SU-DHL-6 (cell line): ENCODE data around the gene PTCD2.

Experiments used
- H2AFZ ChIP-seq: fragments of 200-600 bp; sonication (generic); 2 replicates; pipeline ENCODE4 v1.6.1; 2014; ENCODE audit warnings: low read depth, mild to moderate bottlenecking, moderate library complexity, mixed read lengths, antibody characterized with exemption, low read length; ENCODE audit not compliant: severe bottlenecking
- H3F3A ChIP-seq: fragments of 200-600 bp; shearing (Covaris generic); 2 replicates; pipeline ENCODE4 v1.6.0; 2016; ENCODE audit warnings: antibody characterized with exemption, mild to moderate bottlenecking; ENCODE audit not compliant: insufficient read depth
- H3K27ac ChIP-seq: fragments of 200-600 bp; sonication (generic); 2 replicates; pipeline ENCODE4 v1.5.1; 2016; ENCODE audit warnings: low read depth, mild to moderate bottlenecking, low read length, moderate library complexity, mixed read lengths
- H3K27me3 ChIP-seq: fragments of 200-600 bp; sonication (generic), shearing (Covaris generic); 2 replicates; pipeline ENCODE4 v1.6.0; 2014; ENCODE audit warnings: mild to moderate bottlenecking, low read length
- H3K36me3 ChIP-seq: fragments of 200-600 bp; sonication (generic); 2 replicates; pipeline ENCODE4 v1.6.1; 2014; ENCODE audit warnings: mild to moderate bottlenecking, low read length, mixed read lengths
- H3K4me2 ChIP-seq: fragments of 300-600, 200-600 bp; shearing (Covaris generic), sonication (generic); 2 replicates; pipeline ENCODE4 v1.6.0; 2014; ENCODE audit warnings: low read length, low read depth, mild to moderate bottlenecking; ENCODE audit not compliant: poor library complexity, severe bottlenecking
- H3K4me3 ChIP-seq: fragments of 200-600 bp; sonication (generic); 2 replicates; pipeline ENCODE4 v1.5.1; 2014; ENCODE audit warnings: antibody characterized with exemption, low read length, mild to moderate bottlenecking, mixed read lengths; ENCODE audit not compliant: insufficient read depth, poor library complexity, severe bottlenecking
- H3K79me2 ChIP-seq: fragments of 200-600 bp; sonication (generic); 2 replicates; pipeline ENCODE4 v1.6.1; 2014; ENCODE audit warnings: mild to moderate bottlenecking, low read length, moderate library complexity; ENCODE audit not compliant: insufficient read depth
- H3K9ac ChIP-seq: fragments of 200-600 bp; sonication (generic); 2 replicates; pipeline ENCODE4 v1.7.0; 2014; ENCODE audit warnings: mild to moderate bottlenecking, low read length
- H3K9me2 ChIP-seq: fragments of 200-600 bp; sonication (generic); replicated peaks from 2 replicates; pipeline ENCODE4 v1.6.1; 2014; ENCODE audit warnings: low read length; ENCODE audit not compliant: insufficient read depth
- H3K9me3 ChIP-seq: fragments of 200-600 bp; sonication (generic); 2 replicates; pipeline ENCODE4 v1.6.1; 2014; ENCODE audit warnings: low read length, mixed read lengths; ENCODE audit not compliant: insufficient read depth
- H4K20me1 ChIP-seq: fragments of 200-600 bp; sonication (generic); 2 replicates; pipeline ENCODE4 v1.6.1; 2014; ENCODE audit warnings: low read depth, mild to moderate bottlenecking, antibody characterized with exemption, low read length, moderate library complexity, mixed read lengths
- CTCF ChIP-seq: fragments of 200-600 bp; sonication (generic); IDR thresholded peaks from one replicate; pipeline ENCODE4 v1.5.1; 2017; ENCODE audit warnings: antibody characterized with exemption, mild to moderate bottlenecking, low read length, moderate library complexity; ENCODE audit not compliant: insufficient read depth, poor library complexity, severe bottlenecking
- EZH2phosphoT487 ChIP-seq: fragments of 200-600 bp; sonication (generic), shearing (Covaris generic); conservative IDR thresholded peaks from 2 replicates; pipeline ENCODE4 v1.6.1; 2018; ENCODE audit warnings: mild to moderate bottlenecking, antibody characterized with exemption, low read length, moderate library complexity, mixed read lengths

PTCD2 gene

GRCh38 chr5:72374844-72375243 is 54.7 kb downstream of the PTCD2 start:
- no peak overlapping the region for H3K9ac ChIP-seq
- H3K79me2 ChIP-seq, result no peaks in the 10 kb centered on the region
- H3K27me3 ChIP-seq, result no peaks in the 10 kb centered on the region
- no peak overlapping the region for H3K27ac ChIP-seq
- H4K20me1 ChIP-seq, result no peaks in the 10 kb centered on the region
- H3K4me2 ChIP-seq, result no peak overlapping the region
- H3K9me3 ChIP-seq, result no peaks in the 10 kb centered on the region
- TF ChIP-seq CTCF, result no peak
- no peak for TF ChIP-seq EZH2phosphoT487
- no peaks in the 10 kb centered on the region for H3K9me2 ChIP-seq
- H3K36me3 ChIP-seq, result no peaks in the 10 kb centered on the region
- H3K4me3 ChIP-seq, result no peak overlapping the region
- no peaks in the 10 kb centered on the region for H3F3A ChIP-seq
- H2AFZ ChIP-seq, result no peak overlapping the region

GRCh38 chr5:72376381-72376780 is 56.2 kb downstream of the PTCD2 start:
- H2AFZ ChIP-seq, result no peak overlapping the region
- H3K4me3 ChIP-seq, result no peak overlapping the region
- no peak overlapping the region for H3K4me2 ChIP-seq
- no peaks in the 10 kb centered on the region for H3K36me3 ChIP-seq
- TF ChIP-seq CTCF, result no peak
- no peak for TF ChIP-seq EZH2phosphoT487
- no peak overlapping the region for H3K27ac ChIP-seq
- no peaks in the 10 kb centered on the region for H3K9me2 ChIP-seq
- H3K79me2 ChIP-seq, result no peaks in the 10 kb centered on the region
- H4K20me1 ChIP-seq, result no peaks in the 10 kb centered on the region
- no peak overlapping the region for H3K9ac ChIP-seq
- H3F3A ChIP-seq, result no peaks in the 10 kb centered on the region
- no peaks in the 10 kb centered on the region for H3K9me3 ChIP-seq
- H3K27me3 ChIP-seq, result no peaks in the 10 kb centered on the region

GRCh38 chr5:72377910-72378638 is 57.9 kb downstream of the PTCD2 start:
- Histone ChIP-seq H3K4me3 (no peak overlapping the region), H4K20me1 (no peaks in the 10 kb centered on the region), H3K36me3 (no peaks in the 10 kb centered on the region), H3K79me2 (no peaks in the 10 kb centered on the region), H3K27me3 (no peaks in the 10 kb centered on the region), H3K9me3 (no peaks in the 10 kb centered on the region), H3F3A (no peaks in the 10 kb centered on the region), H2AFZ (no peak overlapping the region), H3K27ac (no peak overlapping the region), H3K4me2 (no peak overlapping the region), H3K9ac (no peak overlapping the region), H3K9me2 (no peaks in the 10 kb centered on the region)
- no peak for TF ChIP-seq EZH2phosphoT487
- no peak for TF ChIP-seq CTCF
